Stimulated activated effector memory CD8-positive, alpha-beta T cell treated with anti-CD3 and anti-CD28 coated beads, Interleukin-12 subunit alpha, Interleukin-12 subunit beta, amount 100 ng/mL, for 72 hours (primary cell): ENCODE results near the gene ZNF140.

ENCODE experiments used
- ATAC-seq: fragments of 150-1000 bp; cut with Tn5 transposase; 2 replicates; pipeline ENCODE4 v1.10.0; 2021
- DNase-seq, 2 donors: peaks; one replicate each; pipeline ENCODE4 v3.0.0; 2021 to 2022; ENCODE audit warnings: low spot score in 2 of 2
- H3K27ac Mint-ChIP-seq: one replicate; pipeline ENCODE4 v1.8.0; 2022; ENCODE audit warnings: mild to moderate bottlenecking, mixed read lengths
- H3K36me3 Mint-ChIP-seq: one replicate; pipeline ENCODE4 v1.8.0; 2022; ENCODE audit warnings: mild to moderate bottlenecking, mixed read lengths
- H3K4me1 Mint-ChIP-seq: one replicate; pipeline ENCODE4 v1.8.0; 2022; ENCODE audit warnings: mixed read lengths
- H3K4me3 Mint-ChIP-seq: one replicate; pipeline ENCODE4 v1.8.0; 2022; ENCODE audit warnings: mild to moderate bottlenecking, mixed read lengths
- H3K9me3 Mint-ChIP-seq: one replicate; pipeline ENCODE4 v1.8.0; 2022; ENCODE audit warnings: mixed read lengths

The ZNF140 gene

GRCh38 chr12:133080368-133081158, at the start of gene ZNF140:
ZNF140 (plus strand) TSS chr12:133080923; CDS start chr12:133081321, 398 bp downstream.
- peaks cover 19% of the 10 kb centered on the region for H3K9me3 Mint-ChIP-seq
- no peak within 1 kb of the TSS for H3K4me3 Mint-ChIP-seq
- peak; percentile 85 for ATAC-seq
- H3K4me1 Mint-ChIP-seq = peaks cover 6% of the 10 kb centered on the region
- H3K36me3 Mint-ChIP-seq = peaks cover 30% of the 10 kb centered on the region
- no peak within 1 kb of the TSS for H3K27ac Mint-ChIP-seq
- DNase-seq = peak; percentile 87 to 96

- H3K4me1 Mint-ChIP-seq = peaks cover 7% of the 10 kb centered on the region
- peaks cover 28% of the 10 kb centered on the region for H3K9me3 Mint-ChIP-seq
- H3K36me3 Mint-ChIP-seq = peaks cover 47% of the 10 kb centered on the region
- H3K27ac Mint-ChIP-seq = peak within 1 kb of the TSS; percentile 98
- H3K4me3 Mint-ChIP-seq = peak within 1 kb of the TSS; percentile 83
- ATAC-seq (peak; percentile 98), DNase-seq (peak; percentile 91 to 97)
Measured at GRCh38 chr12:133037207-133038005, 43.3 kb upstream of the ZNF140 start, which contains the start of gene ZNF84. ZNF84 (plus strand) TSS chr12:133037509; CDS start chr12:133041468, 3,959 bp downstream.

GRCh38 chr12:133038118-133038709, 42.5 kb upstream of the ZNF140 start:
- ATAC-seq (no peak), DNase-seq (no peak)
- peak overlapping the region; percentile 83 for H3K4me3 Mint-ChIP-seq
- H3K27ac Mint-ChIP-seq = peak overlapping the region; percentile 98
- peaks cover 7% of the 10 kb centered on the region for H3K4me1 Mint-ChIP-seq
- peaks cover 31% of the 10 kb centered on the region for H3K9me3 Mint-ChIP-seq
- H3K36me3 Mint-ChIP-seq = peaks cover 55% of the 10 kb centered on the region

GRCh38 chr12:133046698-133047097, 34.0 kb upstream of the ZNF140 start:
- Mint-ChIP-seq H3K36me3 (peaks cover 100% of the 10 kb centered on the region), H3K4me3 (no peak overlapping the region), H3K27ac (no peak overlapping the region), H3K4me1 (no peaks in the 10 kb centered on the region), H3K9me3 (peaks cover 38% of the 10 kb centered on the region)
- no peak for ATAC-seq
- no peak for DNase-seq

- peaks cover 33% of the 10 kb centered on the region for H3K9me3 Mint-ChIP-seq
- ATAC-seq (no peak), DNase-seq (no peak)
- H3K4me3 Mint-ChIP-seq = no peak overlapping the region
- peaks cover 60% of the 10 kb centered on the region for H3K36me3 Mint-ChIP-seq
- no peaks in the 10 kb centered on the region for H3K4me1 Mint-ChIP-seq
- peak overlapping the region; percentile 60 for H3K27ac Mint-ChIP-seq
Measured at GRCh38 chr12:133057446-133057845, 23.3 kb upstream of the ZNF140 start.

GRCh38 chr12:133058203-133059113, 22.3 kb upstream of the ZNF140 start:
- Mint-ChIP-seq H3K4me1 (no peaks in the 10 kb centered on the region), H3K4me3 (no peak overlapping the region), H3K27ac (peak overlapping the region; percentile 60), H3K9me3 (peaks cover 33% of the 10 kb centered on the region), H3K36me3 (peaks cover 50% of the 10 kb centered on the region)
- no peak for ATAC-seq
- DNase-seq = no peak

GRCh38 chr12:133061954-133062353, 18.8 kb upstream of the ZNF140 start:
- Mint-ChIP-seq H3K4me3 (no peak overlapping the region), H3K4me1 (no peaks in the 10 kb centered on the region), H3K36me3 (peaks cover 21% of the 10 kb centered on the region), H3K9me3 (peaks cover 36% of the 10 kb centered on the region), H3K27ac (no peak overlapping the region)
- DNase-seq (no peak), ATAC-seq (no peak)

GRCh38 chr12:133063556-133063955, 17.2 kb upstream of the ZNF140 start:
- Mint-ChIP-seq H3K27ac (no peak overlapping the region), H3K9me3 (peaks cover 32% of the 10 kb centered on the region), H3K36me3 (peaks cover 4% of the 10 kb centered on the region), H3K4me3 (no peak overlapping the region), H3K4me1 (no peaks in the 10 kb centered on the region)
- ATAC-seq (no peak), DNase-seq (no peak)

- H3K4me1 Mint-ChIP-seq = no peaks in the 10 kb centered on the region
Measured at GRCh38 chr12:133073836-133074235, 6.9 kb upstream of the ZNF140 start.

GRCh38 chr12:133080026-133080367, 726 bp upstream of the ZNF140 start:
- H3K4me1 Mint-ChIP-seq = peaks cover 6% of the 10 kb centered on the region
- DNase-seq = peak; percentile 70 to 92
- no peak overlapping the region for H3K27ac Mint-ChIP-seq
- peaks cover 22% of the 10 kb centered on the region for H3K9me3 Mint-ChIP-seq
- H3K36me3 Mint-ChIP-seq = peaks cover 25% of the 10 kb centered on the region
- H3K4me3 Mint-ChIP-seq = no peak overlapping the region
- peak; percentile 89 for ATAC-seq

More at GRCh38 chr12:133073836-133074235, 6.9 kb upstream of the ZNF140 start:
- ATAC-seq (no peak), DNase-seq (no peak)
- no peak overlapping the region for H3K4me3 Mint-ChIP-seq
- no peaks in the 10 kb centered on the region for H3K36me3 Mint-ChIP-seq
- H3K27ac Mint-ChIP-seq = no peak overlapping the region
- peaks cover 27% of the 10 kb centered on the region for H3K9me3 Mint-ChIP-seq

GRCh38 chr12:133081159-133081780, 547 bp downstream of the ZNF140 start:
- DNase-seq (no peak), ATAC-seq (no peak)
- H3K27ac Mint-ChIP-seq = no peak overlapping the region
- H3K36me3 Mint-ChIP-seq = peaks cover 37% of the 10 kb centered on the region
- H3K9me3 Mint-ChIP-seq = peaks cover 19% of the 10 kb centered on the region
- H3K4me1 Mint-ChIP-seq = peaks cover 6% of the 10 kb centered on the region
- no peak overlapping the region for H3K4me3 Mint-ChIP-seq

- ATAC-seq (no peak), DNase-seq (no peak)
- H3K27ac Mint-ChIP-seq = no peak overlapping the region
- no peak overlapping the region for H3K4me3 Mint-ChIP-seq
- H3K4me1 Mint-ChIP-seq = peaks cover 6% of the 10 kb centered on the region
- peaks cover 22% of the 10 kb centered on the region for H3K9me3 Mint-ChIP-seq
- peaks cover 58% of the 10 kb centered on the region for H3K36me3 Mint-ChIP-seq
Measured at GRCh38 chr12:133083345-133083744, 2.6 kb downstream of the ZNF140 start.

GRCh38 chr12:133105620-133106019, 24.9 kb downstream of the ZNF140 start:
- no peak for ATAC-seq
- no peak overlapping the region for H3K4me3 Mint-ChIP-seq
- H3K4me1 Mint-ChIP-seq = no peaks in the 10 kb centered on the region
- peaks cover 67% of the 10 kb centered on the region for H3K36me3 Mint-ChIP-seq
- no peak overlapping the region for H3K27ac Mint-ChIP-seq
- DNase-seq = no peak
- H3K9me3 Mint-ChIP-seq = peaks cover 40% of the 10 kb centered on the region

- no peaks in the 10 kb centered on the region for H3K4me1 Mint-ChIP-seq
- no peak for ATAC-seq
Measured at GRCh38 chr12:133106253-133106652, 25.5 kb downstream of the ZNF140 start.

More at GRCh38 chr12:133106253-133106652, 25.5 kb downstream of the ZNF140 start:
- no peak overlapping the region for H3K27ac Mint-ChIP-seq
- DNase-seq = no peak
- no peak overlapping the region for H3K4me3 Mint-ChIP-seq
- peaks cover 40% of the 10 kb centered on the region for H3K9me3 Mint-ChIP-seq
- peaks cover 61% of the 10 kb centered on the region for H3K36me3 Mint-ChIP-seq
